HG02970 (cell line): ENCODE measurements around the gene CSTPP1.
A peak's percentile ranks its signal among the peaks of the same experiment; 100 is the strongest.

Source experiments
- ATAC-seq: cut with Tn5 transposase; IDR thresholded peaks from one replicate; pipeline ENCODE4 v1.9.1; 2021; ENCODE audit warnings: mild to moderate bottlenecking, moderate library complexity, moderate number of reproducible peaks; ENCODE audit not compliant: unreplicated experiment, low FRiP score

Gene CSTPP1

GRCh38 chr11:47172740-47173336, 236.3 kb downstream of the CSTPP1 start:
- ATAC-seq, result no peak

GRCh38 chr11:47175746-47176327, 239.3 kb downstream of the CSTPP1 start:
- no peak for ATAC-seq

- ATAC-seq, result peak; percentile 87
Observed at GRCh38 chr11:47176328-47177228, 240.0 kb downstream of the CSTPP1 start, which contains the start of gene ARFGAP2. Gene ARFGAP2, minus strand, starts transcription at chr11:47176879. Its CDS starts 26 bp downstream, at chr11:47176853.

- ATAC-seq, result peak; percentile 41
Observed at GRCh38 chr11:47177229-47177845, 240.8 kb downstream of the CSTPP1 start.

GRCh38 chr11:47177846-47178245, 241.3 kb downstream of the CSTPP1 start:
- ATAC-seq, result no peak

- ATAC-seq, result no peak
Observed at GRCh38 chr11:47178316-47178715, 241.8 kb downstream of the CSTPP1 start.

GRCh38 chr11:47178737-47179654, 242.4 kb downstream of the CSTPP1 start:
- no peak for ATAC-seq

- ATAC-seq, result no peak
Observed at GRCh38 chr11:47179655-47179991, 243.1 kb downstream of the CSTPP1 start.

GRCh38 chr11:47180006-47180787, 243.6 kb downstream of the CSTPP1 start:
- no peak for ATAC-seq

- ATAC-seq, result no peak
Observed at GRCh38 chr11:47181271-47181670, 244.7 kb downstream of the CSTPP1 start.

- ATAC-seq, result no peak
Observed at GRCh38 chr11:47182380-47182779, 245.8 kb downstream of the CSTPP1 start.

GRCh38 chr11:47183031-47183856, 246.7 kb downstream of the CSTPP1 start:
- ATAC-seq, result no peak

- ATAC-seq, result no peak
Observed at GRCh38 chr11:47183969-47184368, 247.4 kb downstream of the CSTPP1 start.

- ATAC-seq, result no peak
Observed at GRCh38 chr11:47184711-47185304, 248.2 kb downstream of the CSTPP1 start.

GRCh38 chr11:47185305-47186075, 248.9 kb downstream of the CSTPP1 start:
- ATAC-seq, result no peak

GRCh38 chr11:47186076-47186699, 249.6 kb downstream of the CSTPP1 start, which contains the start of gene PACSIN3:
Gene PACSIN3, minus strand, starts transcription at chr11:47186434. Its CDS starts 3,707 bp downstream, at chr11:47182727.
- no peak for ATAC-seq
